Activated naive CD8-positive, alpha-beta T cell treated with anti-CD3 and anti-CD28 coated beads, Interleukin-2, amount 10 ng/mL, durations not matched to agents 7 days and 5 days (primary cell): Measurements from ENCODE around the gene NOP9. TPM values are rescaled to one million over a fixed set of nuclear protein-coding genes. Genes with fewer than 3 reads are reported as not detected.

ENCODE experiments used
- ATAC-seq: fragments of 150-1000 bp; cut with Tn5 transposase; one replicate; pipeline ENCODE4 v1.10.0; 2021; ENCODE audit warnings: low read depth, moderate library complexity
- POLR2A ChIA-PET: fragments of 350-600 bp; sonication (Branson Sonifier 250); formaldehyde crosslinking; loops from one replicate; lab custom pipeline; 2021; ENCODE audit warnings: antibody characterized with exemption; lab: Charles Lee
- DNase-seq: peaks from one replicate; pipeline ENCODE4 v3.0.0; 2021
- H3K27ac Mint-ChIP-seq: one replicate; pipeline ENCODE4 v1.8.0; 2022; ENCODE audit warnings: mild to moderate bottlenecking, mixed read lengths
- H3K27me3 Mint-ChIP-seq: one replicate; pipeline ENCODE4 v1.8.0; 2022; ENCODE audit warnings: mild to moderate bottlenecking, moderate library complexity, mixed read lengths
- H3K36me3 Mint-ChIP-seq: one replicate; pipeline ENCODE4 v1.8.0; 2021; ENCODE audit warnings: mild to moderate bottlenecking, mixed read lengths
- H3K4me1 Mint-ChIP-seq: one replicate; pipeline ENCODE4 v1.8.0; 2021; ENCODE audit warnings: mixed read lengths
- H3K4me3 Mint-ChIP-seq: one replicate; pipeline ENCODE4 v1.8.0; 2022; ENCODE audit warnings: mild to moderate bottlenecking, moderate library complexity, mixed read lengths
- H3K9me3 Mint-ChIP-seq: one replicate; pipeline ENCODE4 v1.8.0; 2021; ENCODE audit warnings: mixed read lengths
- total RNA-seq, 2 experiments: library from RNA; stranded (reverse); gene quantifications; one replicate each; pipeline ENCODE4 v1.2.3, GENCODE V29; 2021

NOP9 gene, protein sequence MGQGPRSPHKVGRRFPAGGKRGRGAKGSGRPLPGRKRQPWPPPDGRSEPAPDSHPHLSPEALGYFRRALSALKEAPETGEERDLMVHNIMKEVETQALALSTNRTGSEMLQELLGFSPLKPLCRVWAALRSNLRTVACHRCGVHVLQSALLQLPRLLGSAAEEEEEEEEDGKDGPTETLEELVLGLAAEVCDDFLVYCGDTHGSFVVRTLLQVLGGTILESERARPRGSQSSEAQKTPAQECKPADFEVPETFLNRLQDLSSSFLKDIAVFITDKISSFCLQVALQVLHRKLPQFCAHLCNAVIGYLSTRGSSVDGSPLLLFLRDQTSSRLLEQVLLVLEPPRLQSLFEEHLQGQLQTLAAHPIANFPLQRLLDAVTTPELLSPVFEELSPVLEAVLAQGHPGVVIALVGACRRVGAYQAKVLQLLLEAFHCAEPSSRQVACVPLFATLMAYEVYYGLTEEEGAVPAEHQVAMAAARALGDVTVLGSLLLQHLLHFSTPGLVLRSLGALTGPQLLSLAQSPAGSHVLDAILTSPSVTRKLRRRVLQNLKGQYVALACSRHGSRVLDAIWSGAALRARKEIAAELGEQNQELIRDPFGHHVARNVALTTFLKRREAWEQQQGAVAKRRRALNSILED
- 10 to 100 TPM; 28.7 to 31.1 TPM for total RNA-seq

DNA sequence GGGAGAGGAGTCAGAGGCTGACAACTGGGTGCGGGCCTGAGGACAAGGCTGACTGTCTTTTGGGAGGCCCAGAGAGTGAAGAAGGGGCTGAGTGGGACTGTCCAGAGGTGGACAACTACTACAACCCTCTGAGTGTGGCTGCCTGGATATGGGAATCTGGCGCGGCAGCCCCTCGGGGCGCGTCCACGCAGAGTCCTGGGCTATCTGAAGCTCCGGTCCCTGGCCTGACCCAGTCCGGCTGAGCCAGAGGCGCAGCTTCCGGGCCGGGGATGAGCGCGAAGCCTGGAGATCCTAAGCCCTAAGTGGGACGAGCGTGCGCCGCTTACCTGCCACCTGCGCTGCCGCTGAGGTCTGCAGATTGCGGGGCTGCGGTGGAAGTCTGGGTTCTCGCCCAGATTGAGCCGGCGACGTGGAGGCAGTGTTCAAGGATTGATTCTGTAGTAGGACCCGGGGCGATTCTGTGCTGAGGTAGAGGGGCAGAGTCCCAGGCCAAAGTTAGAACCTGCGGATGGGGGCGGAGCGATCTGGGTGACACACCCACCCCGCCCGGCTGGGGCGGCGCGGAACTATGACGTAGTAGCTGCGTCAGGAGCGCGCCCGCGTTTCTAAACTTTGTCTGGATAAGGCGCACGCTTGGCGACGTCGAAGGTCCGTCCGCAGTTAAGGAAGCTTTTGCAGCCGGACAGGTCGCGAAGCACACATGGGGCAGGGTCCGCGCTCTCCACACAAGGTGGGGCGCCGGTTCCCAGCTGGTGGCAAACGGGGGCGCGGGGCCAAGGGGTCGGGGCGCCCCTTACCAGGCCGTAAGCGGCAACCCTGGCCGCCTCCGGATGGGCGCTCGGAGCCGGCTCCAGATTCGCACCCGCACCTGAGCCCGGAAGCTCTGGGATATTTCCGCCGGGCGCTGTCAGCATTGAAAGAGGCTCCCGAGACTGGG lies at the start of gene NOP9, which contains the start of gene DHRS1:
TSS of gene NOP9 (plus strand) at position 596 of the 937 bp plus-strand sequence. CDS start at position 701, 105 bp downstream.
TSS of gene DHRS1 (minus strand) at position 526 of the 937 bp plus-strand sequence. CDS start 674 bp downstream, outside the sequence.
- Mint-ChIP-seq H3K4me3 (peak within 1 kb of the TSS; percentile 94), H3K36me3 (peaks cover 25% of the 10 kb centered on the region), H3K9me3 (no peaks in the 10 kb centered on the region), H3K27me3 (no peaks in the 10 kb centered on the region), H3K4me1 (peaks cover 41% of the 10 kb centered on the region), H3K27ac (peak within 1 kb of the TSS; percentile 95)
- DNase-seq (peak; percentile 97), ATAC-seq (peak; percentile 82)
- POLR2A ChIA-PET, result interaction anchor here (0.7 to 6.6 kb wide), 18 partner anchors 9 to 185 kb away, joined by 3 to 76 read pairs (median 8); partner anchors contain the start of genes CBLN3, CHMP4A, DCAF11 and IRF9

DNA sequence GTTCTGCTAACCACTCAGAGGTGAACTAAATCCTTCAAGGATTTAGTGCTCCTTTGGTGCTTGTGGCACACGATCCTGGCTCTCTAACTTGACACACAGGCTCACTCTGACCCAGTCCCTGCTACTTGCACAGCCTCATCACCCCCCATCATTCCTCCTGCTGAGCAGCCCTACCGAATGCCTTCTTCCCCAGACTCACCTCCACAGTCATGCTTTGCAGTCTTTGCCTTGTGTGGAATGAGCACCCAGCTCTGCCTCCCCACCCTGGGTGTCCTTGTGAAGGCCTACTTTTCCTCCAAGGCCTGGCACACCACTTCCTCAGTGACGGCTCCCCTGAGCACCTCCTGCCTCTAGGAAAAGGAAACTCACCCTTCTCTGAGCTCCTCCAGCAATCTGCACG lies 49.3 kb upstream of the NOP9 start:
- Mint-ChIP-seq H3K27ac (peak overlapping the region; percentile 88), H3K4me1 (peaks cover 40% of the 10 kb centered on the region), H3K4me3 (peak overlapping the region; percentile 75), H3K27me3 (no peaks in the 10 kb centered on the region), H3K9me3 (no peaks in the 10 kb centered on the region), H3K36me3 (peaks cover 14% of the 10 kb centered on the region)
- POLR2A ChIA-PET, result interaction anchor here (1.0 to 2.2 kb wide), 4 partner anchors 8 to 49 kb away, joined by 4 to 10 read pairs (median 6); partner anchors contain the start of genes DHRS1, MDP1, NOP9 and RABGGTA
- ATAC-seq (no peak), DNase-seq (peak; percentile 36)

DNA sequence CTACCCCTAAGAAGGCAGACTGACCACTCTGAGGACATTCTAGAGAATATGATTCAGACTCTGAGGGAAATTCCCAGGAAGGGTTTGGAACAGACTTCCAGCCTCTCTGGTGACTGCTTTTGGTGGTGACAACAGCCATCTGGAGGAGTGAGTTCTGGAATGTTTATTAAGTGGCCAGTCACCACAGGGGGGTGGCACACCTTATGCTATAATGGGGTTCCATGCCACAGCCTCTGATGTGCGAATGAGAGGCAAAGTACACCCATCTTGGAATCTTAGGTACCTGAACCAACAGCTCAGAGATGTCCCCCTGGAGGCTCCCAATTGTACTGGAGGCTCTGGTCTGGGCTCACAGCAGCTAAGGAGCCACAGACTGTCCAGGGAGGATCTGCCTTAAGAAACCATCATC lies 47.8 kb upstream of the NOP9 start:
- DNase-seq (no peak), ATAC-seq (no peak)
- Mint-ChIP-seq H3K9me3 (no peaks in the 10 kb centered on the region), H3K4me1 (peaks cover 37% of the 10 kb centered on the region), H3K27me3 (no peaks in the 10 kb centered on the region), H3K27ac (no peak overlapping the region), H3K4me3 (no peak overlapping the region), H3K36me3 (peaks cover 14% of the 10 kb centered on the region)
- POLR2A ChIA-PET, result interaction anchor here (1.3 to 2.2 kb wide), 3 partner anchors 10 to 19 kb away, joined by 4 to 10 read pairs (median 4); partner anchors contain the start of gene TINF2

DNA sequence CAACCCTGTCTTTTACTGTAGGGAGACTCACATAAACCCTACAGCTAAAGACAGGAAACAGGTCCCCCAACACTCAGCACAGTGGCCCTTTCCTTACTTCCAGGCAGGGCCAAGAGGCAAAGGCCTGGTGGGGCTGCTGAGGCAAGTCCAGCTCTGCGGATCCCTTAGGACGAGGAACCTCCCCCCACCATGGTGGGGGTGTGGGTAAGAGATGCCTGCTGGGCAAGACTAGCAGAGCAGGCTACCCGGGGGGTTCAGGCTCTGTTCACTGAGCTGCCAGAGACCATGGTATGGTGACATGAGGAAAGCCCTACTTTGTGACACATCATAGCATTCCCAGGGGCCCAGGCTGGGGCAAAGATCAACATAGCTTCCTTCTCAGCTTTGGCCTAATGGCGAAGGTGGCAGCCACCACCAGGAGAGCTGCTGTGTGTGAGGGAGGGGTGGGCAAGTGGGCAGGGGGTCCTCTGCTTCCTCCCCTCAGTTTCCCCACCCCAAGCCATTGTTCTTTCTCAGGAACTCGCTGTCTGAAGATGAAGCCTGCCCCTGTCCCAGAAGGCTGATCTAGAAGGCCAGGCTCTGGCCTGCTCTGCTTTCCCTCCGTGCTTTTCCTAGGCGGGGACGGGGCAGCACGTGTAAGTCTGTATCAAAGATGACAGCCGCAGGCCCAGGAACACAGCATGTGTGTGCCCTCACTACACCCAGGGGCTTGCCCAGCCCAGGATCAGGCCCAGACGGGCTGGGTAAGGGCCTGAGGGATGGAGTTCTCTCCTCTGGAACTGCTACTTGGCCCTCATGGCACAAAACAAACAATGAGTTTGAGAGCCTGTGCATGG lies 47.1 kb upstream of the NOP9 start:
- H3K4me3 Mint-ChIP-seq, result no peak overlapping the region
- no peak for DNase-seq
- H3K27ac Mint-ChIP-seq, result no peak overlapping the region
- H3K4me1 Mint-ChIP-seq, result peaks cover 33% of the 10 kb centered on the region
- ATAC-seq, result no peak
- H3K27me3 Mint-ChIP-seq, result no peaks in the 10 kb centered on the region
- POLR2A ChIA-PET, result interaction anchor here (0.7 to 2.2 kb wide), 4 partner anchors 10 to 18 kb away, joined by 3 to 10 read pairs (median 4); partner anchors contain the start of gene TINF2
- no peaks in the 10 kb centered on the region for H3K9me3 Mint-ChIP-seq
- peaks cover 11% of the 10 kb centered on the region for H3K36me3 Mint-ChIP-seq

DNA sequence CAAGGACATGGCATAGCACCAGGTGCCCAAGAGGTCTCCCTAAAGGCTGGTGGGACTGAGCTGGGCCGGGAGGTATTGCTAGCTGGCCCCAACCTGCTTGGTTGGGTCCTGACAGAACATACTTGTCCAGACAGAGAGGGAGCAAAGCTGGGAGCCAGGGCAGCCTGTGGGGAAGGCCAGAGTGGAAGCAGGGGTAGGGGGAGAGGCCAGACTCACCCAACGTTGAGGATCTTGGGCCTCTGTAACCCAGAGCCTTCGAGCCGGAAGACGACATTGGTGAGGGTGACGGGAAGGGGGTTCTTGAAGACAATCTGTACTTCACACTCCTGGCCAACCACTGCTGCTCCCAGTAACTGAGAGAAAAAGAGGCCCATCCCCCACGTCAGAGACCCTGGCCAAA lies 45.7 kb upstream of the NOP9 start:
- H3K27ac Mint-ChIP-seq, result no peak overlapping the region
- H3K36me3 Mint-ChIP-seq, result peaks cover 10% of the 10 kb centered on the region
- no peaks in the 10 kb centered on the region for H3K27me3 Mint-ChIP-seq
- POLR2A ChIA-PET, result interaction anchor here (0.6 kb wide), 1 partner anchor 22 kb away, joined by 3 read pairs; no protein-coding TSS in a partner anchor
- H3K4me1 Mint-ChIP-seq, result peaks cover 23% of the 10 kb centered on the region
- DNase-seq (no peak), ATAC-seq (no peak)
- H3K4me3 Mint-ChIP-seq, result no peak overlapping the region
- no peaks in the 10 kb centered on the region for H3K9me3 Mint-ChIP-seq

DNA sequence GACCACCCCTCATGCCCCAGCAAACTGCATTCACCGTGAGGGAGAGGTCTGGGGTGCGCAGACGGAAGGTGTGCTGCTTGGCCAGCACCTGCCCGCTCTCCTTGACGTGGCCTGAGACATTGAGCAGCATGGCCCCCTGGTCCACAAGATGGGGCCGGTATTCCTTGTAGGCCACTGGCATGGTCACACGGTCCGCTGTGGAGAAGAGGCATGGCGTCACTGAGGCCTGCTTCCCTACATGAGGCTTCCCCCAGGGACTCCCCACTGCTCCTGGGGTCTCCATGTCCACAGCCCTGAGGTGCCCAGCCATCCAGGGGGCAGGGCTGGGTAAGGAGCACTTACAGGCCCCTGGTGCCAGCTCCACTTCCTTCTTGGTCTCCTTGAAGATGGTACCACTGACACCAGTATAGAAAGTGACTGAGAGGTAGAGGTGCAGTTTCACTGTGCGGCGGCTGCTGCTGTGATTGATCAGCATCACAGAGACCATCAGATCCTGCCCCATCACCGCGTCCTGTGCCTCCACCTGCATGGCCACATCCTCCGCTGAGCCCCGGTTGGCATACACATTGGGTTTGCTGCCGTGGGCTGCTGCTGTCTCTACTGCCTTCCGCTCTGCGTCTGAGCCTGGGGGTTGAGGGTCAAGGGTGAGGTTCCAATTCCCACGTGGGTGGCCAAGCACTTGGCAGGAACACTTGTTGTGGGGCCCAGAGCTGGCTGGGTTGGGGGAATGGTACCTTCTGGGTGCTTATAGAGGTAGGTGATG lies 44.8 kb upstream of the NOP9 start:
- no peak overlapping the region for H3K4me3 Mint-ChIP-seq
- no peaks in the 10 kb centered on the region for H3K27me3 Mint-ChIP-seq
- H3K9me3 Mint-ChIP-seq, result no peaks in the 10 kb centered on the region
- ATAC-seq (no peak), DNase-seq (no peak)
- POLR2A ChIA-PET, result interaction anchor here (0.9 kb wide), 1 partner anchor 12 kb away, joined by 3 read pairs; no protein-coding TSS in a partner anchor
- peaks cover 8% of the 10 kb centered on the region for H3K36me3 Mint-ChIP-seq
- no peak overlapping the region for H3K27ac Mint-ChIP-seq
- peaks cover 15% of the 10 kb centered on the region for H3K4me1 Mint-ChIP-seq

DNA sequence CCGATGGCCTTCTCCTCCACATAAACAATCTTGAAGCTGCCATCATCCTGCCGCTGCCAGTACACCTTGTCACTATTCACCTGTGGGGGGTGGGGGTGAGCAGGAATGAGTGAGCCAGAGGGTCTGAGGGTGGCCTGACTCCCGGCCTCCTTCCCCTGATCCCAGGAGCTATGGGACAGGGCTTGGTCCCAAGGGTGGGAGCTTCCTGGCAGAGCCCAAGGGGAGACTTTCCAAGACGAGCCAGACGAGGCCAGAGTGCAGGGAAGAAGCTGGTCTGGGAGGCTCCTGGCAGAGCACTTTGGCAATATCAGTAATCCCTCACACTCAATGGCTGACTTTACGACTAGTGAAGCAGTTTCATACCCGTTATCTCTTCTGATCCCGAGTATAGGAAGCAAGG lies 44.2 kb upstream of the NOP9 start:
- Mint-ChIP-seq H3K4me3 (no peak overlapping the region), H3K27me3 (no peaks in the 10 kb centered on the region), H3K4me1 (peaks cover 10% of the 10 kb centered on the region), H3K9me3 (no peaks in the 10 kb centered on the region), H3K36me3 (peaks cover 4% of the 10 kb centered on the region), H3K27ac (no peak overlapping the region)
- POLR2A ChIA-PET, result interaction anchor here (0.9 kb wide), 1 partner anchor 12 kb away, joined by 3 read pairs; no protein-coding TSS in a partner anchor
- ATAC-seq (no peak), DNase-seq (no peak)

DNA sequence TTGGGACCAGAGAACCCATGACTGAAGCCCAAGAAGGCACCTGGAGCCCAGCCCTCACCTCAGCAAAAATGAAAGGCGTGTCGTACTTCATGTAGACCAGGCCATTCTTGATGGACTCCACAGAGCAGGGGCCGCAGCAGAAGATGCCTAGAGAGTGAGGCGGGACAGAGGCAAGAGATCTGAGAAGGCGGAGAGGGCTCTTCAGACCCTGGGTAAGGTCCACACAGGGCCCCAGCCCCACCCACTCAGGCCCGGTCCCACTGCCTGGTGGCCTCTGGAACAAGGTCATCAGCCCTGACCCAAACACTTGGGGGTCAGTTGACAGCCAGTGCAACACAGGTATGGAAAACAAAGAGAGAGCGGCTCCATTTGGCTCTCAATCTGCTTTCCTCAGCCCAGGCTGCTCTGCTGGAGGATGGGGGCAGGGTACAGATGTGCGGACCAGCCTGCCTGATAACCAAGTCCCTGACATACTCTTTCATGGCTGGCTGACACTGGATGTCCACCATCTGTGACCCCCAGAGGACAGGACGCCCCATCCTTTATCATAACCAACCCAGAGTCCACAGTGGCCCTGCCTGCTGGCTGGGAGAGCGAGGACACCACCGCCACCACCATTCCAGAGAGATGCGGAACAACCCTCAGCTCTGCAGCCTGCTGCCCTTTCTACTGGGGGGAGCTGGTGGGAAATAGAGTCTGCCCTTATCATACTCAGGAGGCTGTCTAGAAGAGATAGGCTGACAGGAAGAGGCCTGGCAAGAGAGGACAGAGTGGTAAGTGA lies 43.5 kb upstream of the NOP9 start:
- Mint-ChIP-seq H3K36me3 (peaks cover 4% of the 10 kb centered on the region), H3K9me3 (no peaks in the 10 kb centered on the region), H3K27me3 (no peaks in the 10 kb centered on the region), H3K4me1 (peaks cover 4% of the 10 kb centered on the region), H3K27ac (no peak overlapping the region), H3K4me3 (no peak overlapping the region)
- ATAC-seq, result no peak
- DNase-seq, result no peak
- POLR2A ChIA-PET, result interaction anchor here (0.9 kb wide), 1 partner anchor 13 kb away, joined by 3 read pairs; no protein-coding TSS in a partner anchor

DNA sequence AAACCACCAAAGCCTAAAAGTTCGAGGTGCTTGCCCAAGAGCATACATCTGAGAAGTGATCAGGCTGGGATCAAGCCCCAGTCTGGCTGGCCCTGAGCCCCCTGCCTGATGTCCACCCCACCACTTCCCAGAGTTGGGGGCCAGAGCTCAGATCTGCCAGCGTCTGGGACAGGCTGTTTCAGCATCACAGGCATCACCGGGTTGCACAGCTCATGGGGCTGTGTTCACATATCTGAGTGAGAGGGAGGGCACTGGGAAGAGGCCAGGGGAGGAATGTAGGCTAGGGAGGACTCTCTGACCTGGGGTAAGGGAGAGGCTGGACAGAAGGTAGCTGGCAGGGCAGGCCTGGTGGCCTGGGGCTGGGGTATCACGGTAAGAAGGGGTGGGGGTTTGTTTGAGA lies 42.7 kb upstream of the NOP9 start:
- no peak overlapping the region for H3K27ac Mint-ChIP-seq
- no peak for ATAC-seq
- peaks cover 2% of the 10 kb centered on the region for H3K36me3 Mint-ChIP-seq
- no peak overlapping the region for H3K4me3 Mint-ChIP-seq
- no peaks in the 10 kb centered on the region for H3K9me3 Mint-ChIP-seq
- POLR2A ChIA-PET, result no interaction called here
- DNase-seq, result no peak
- H3K4me1 Mint-ChIP-seq, result no peaks in the 10 kb centered on the region
- no peaks in the 10 kb centered on the region for H3K27me3 Mint-ChIP-seq

DNA sequence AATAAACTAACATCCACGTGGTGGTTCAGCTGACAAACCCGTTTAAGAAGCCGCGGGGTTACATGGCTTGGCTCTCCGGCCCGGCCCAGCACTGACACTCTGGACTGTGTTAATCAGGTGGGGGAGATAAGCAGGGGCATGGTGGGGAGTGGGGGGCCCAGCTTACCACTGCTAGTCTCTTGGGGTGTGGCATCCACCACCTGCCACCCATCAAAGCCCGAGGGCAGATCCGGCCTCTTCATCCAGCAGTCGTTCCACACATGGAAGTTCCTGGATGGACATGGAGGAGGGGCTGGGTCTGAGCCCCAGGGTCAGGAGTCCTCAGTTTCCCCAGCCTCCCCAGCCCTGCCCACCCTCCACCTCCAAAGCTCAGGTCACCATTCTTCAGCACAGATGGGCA lies 41.5 kb upstream of the NOP9 start:
- Mint-ChIP-seq H3K9me3 (no peaks in the 10 kb centered on the region), H3K27ac (no peak overlapping the region), H3K27me3 (no peaks in the 10 kb centered on the region), H3K4me3 (no peak overlapping the region), H3K4me1 (no peaks in the 10 kb centered on the region), H3K36me3 (peaks cover 2% of the 10 kb centered on the region)
- DNase-seq, result no peak
- no peak for ATAC-seq
- POLR2A ChIA-PET, result interaction anchor here (1.1 kb wide), 1 partner anchor 12 kb away, joined by 3 read pairs; no protein-coding TSS in a partner anchor
